ENCODE data around the gene ABCA13.

ABCA13 gene

GRCh38 chr7:48316768-48317167 lies 145.5 kb downstream of the ABCA13 start:
- H3K9ac ChIP-seq (ENCODE audit: low read length): no peak overlapping the region
- no peaks in the 10 kb centered on the region for H3K9me3 ChIP-seq (ENCODE audit: insufficient read depth, low read length)
- H3K36me3 ChIP-seq (replicated peaks; ENCODE audit: low read depth, low read length): no peaks in the 10 kb centered on the region
- H3K27me3 ChIP-seq (ENCODE audit: low read depth, low read length): peaks cover 2% of the 10 kb centered on the region; the same call in 1 of the 2 replicates
- no peak overlapping the region for H2AFZ ChIP-seq (ENCODE audit: low read depth, low read length)
- no peaks in the 10 kb centered on the region for H4K20me1 ChIP-seq (ENCODE audit: insufficient read depth, low read length)
- TF ChIP-seq CTCF (IDR thresholded peaks at IDR 0.05; ENCODE audit: low read depth, low read length) (no peak), EZH2phosphoT487 (IDR thresholded peaks at IDR 0.05; ENCODE audit: low read depth) (no peak)
- no peak overlapping the region for H3K4me2 ChIP-seq (ENCODE audit: low read length)
- no peaks in the 10 kb centered on the region for H3K79me2 ChIP-seq (ENCODE audit: low read length)
- no peaks in the 10 kb centered on the region for H3K4me1 ChIP-seq (ENCODE audit: low read length)
- H3K27ac ChIP-seq (ENCODE audit: low read length): no peak overlapping the region
- H3K4me3 ChIP-seq (ENCODE audit: low read length): no peak overlapping the region

GRCh38 chr7:48317360-48317759 lies 146.1 kb downstream of the ABCA13 start:
- no peak for TF ChIP-seq CTCF (IDR thresholded peaks at IDR 0.05; ENCODE audit: low read depth, low read length)
- no peak for TF ChIP-seq EZH2phosphoT487 (IDR thresholded peaks at IDR 0.05; ENCODE audit: low read depth)
- Histone ChIP-seq H3K4me1 (ENCODE audit: low read length) (no peaks in the 10 kb centered on the region), H3K9me3 (ENCODE audit: insufficient read depth, low read length) (no peaks in the 10 kb centered on the region), H3K9ac (ENCODE audit: low read length) (no peak overlapping the region), H3K27me3 (ENCODE audit: low read depth, low read length) (peaks cover 2% of the 10 kb centered on the region; the same call in 1 of the 2 replicates), H2AFZ (ENCODE audit: low read depth, low read length) (no peak overlapping the region), H4K20me1 (ENCODE audit: insufficient read depth, low read length) (no peaks in the 10 kb centered on the region), H3K4me2 (ENCODE audit: low read length) (no peak overlapping the region), H3K27ac (ENCODE audit: low read length) (no peak overlapping the region), H3K79me2 (ENCODE audit: low read length) (no peaks in the 10 kb centered on the region), H3K36me3 (replicated peaks; ENCODE audit: low read depth, low read length) (no peaks in the 10 kb centered on the region), H3K4me3 (ENCODE audit: low read length) (no peak overlapping the region)

GRCh38 chr7:48321319-48322010 lies 150.2 kb downstream of the ABCA13 start:
- Histone ChIP-seq H2AFZ (ENCODE audit: low read depth, low read length) (no peak overlapping the region), H3K27me3 (ENCODE audit: low read depth, low read length) (no peaks in the 10 kb centered on the region), H3K27ac (ENCODE audit: low read length) (no peak overlapping the region), H3K4me1 (ENCODE audit: low read length) (no peaks in the 10 kb centered on the region), H3K9ac (ENCODE audit: low read length) (no peak overlapping the region), H4K20me1 (ENCODE audit: insufficient read depth, low read length) (no peaks in the 10 kb centered on the region), H3K9me3 (ENCODE audit: insufficient read depth, low read length) (no peaks in the 10 kb centered on the region; the same call in 1 of the 2 replicates), H3K4me2 (ENCODE audit: low read length) (no peak overlapping the region), H3K4me3 (ENCODE audit: low read length) (no peak overlapping the region), H3K79me2 (ENCODE audit: low read length) (no peaks in the 10 kb centered on the region), H3K36me3 (replicated peaks; ENCODE audit: low read depth, low read length) (no peaks in the 10 kb centered on the region)
- no peak for TF ChIP-seq EZH2phosphoT487 (IDR thresholded peaks at IDR 0.05; ENCODE audit: low read depth)

GRCh38 chr7:48337012-48337621 lies 165.9 kb downstream of the ABCA13 start:
- Histone ChIP-seq H3K9ac (ENCODE audit: low read length) (no peak overlapping the region), H3K4me3 (ENCODE audit: low read length) (no peak overlapping the region), H2AFZ (ENCODE audit: low read depth, low read length) (no peak overlapping the region), H3K4me1 (ENCODE audit: low read length) (no peaks in the 10 kb centered on the region), H4K20me1 (ENCODE audit: insufficient read depth, low read length) (no peaks in the 10 kb centered on the region), H3K79me2 (ENCODE audit: low read length) (no peaks in the 10 kb centered on the region), H3K27me3 (ENCODE audit: low read depth, low read length) (no peaks in the 10 kb centered on the region), H3K9me3 (ENCODE audit: insufficient read depth, low read length) (no peaks in the 10 kb centered on the region), H3K27ac (ENCODE audit: low read length) (no peak overlapping the region), H3K4me2 (ENCODE audit: low read length) (no peak overlapping the region), H3K36me3 (replicated peaks; ENCODE audit: low read depth, low read length) (no peaks in the 10 kb centered on the region)
- peak; percentile 60 for TF ChIP-seq CTCF (IDR thresholded peaks at IDR 0.05; ENCODE audit: low read depth, low read length)
- TF ChIP-seq EZH2phosphoT487 (IDR thresholded peaks at IDR 0.05; ENCODE audit: low read depth): no peak

Measured in OCI-LY3 (cell line).